ENCODE results near the gene CTDSPL.
A peak's percentile ranks its signal among the peaks of the same experiment; 100 is the strongest.

CTDSPL gene

GRCh38 chr3:37946531-37946889 is 84.8 kb downstream of the CTDSPL start:
- Histone ChIP-seq H3K36me3 (ENCODE audit: low read depth) (peaks cover 21% of the 10 kb centered on the region), H3K9me3 (ENCODE audit: severe bottlenecking) (no peaks in the 10 kb centered on the region), H3K27me3 (ENCODE audit: insufficient read depth, poor library complexity, severe bottlenecking) (no peaks in the 10 kb centered on the region), H3K4me1 (ENCODE audit: insufficient read depth, poor library complexity, severe bottlenecking) (peaks cover 28% of the 10 kb centered on the region), H3K27ac (ENCODE audit: poor library complexity, severe bottlenecking) (peak overlapping the region; percentile 92), H3K4me3 (ENCODE audit: severe bottlenecking) (no peak overlapping the region)
- no peak for ATAC-seq (ENCODE audit: low read depth)
- TF ChIP-seq CTCF (IDR thresholded peaks at IDR 0.05; ENCODE audit: poor library complexity, severe bottlenecking) = no peak
- no peak for DNase-seq (ENCODE audit: low spot score)

- DNase-seq (ENCODE audit: low spot score) = no peak
- H3K4me1 ChIP-seq (ENCODE audit: insufficient read depth, poor library complexity, severe bottlenecking) = peaks cover 18% of the 10 kb centered on the region
- no peak overlapping the region for H3K27ac ChIP-seq (ENCODE audit: poor library complexity, severe bottlenecking)
- ATAC-seq (ENCODE audit: low read depth) = no peak
- peaks cover 23% of the 10 kb centered on the region for H3K36me3 ChIP-seq (ENCODE audit: low read depth)
- TF ChIP-seq CTCF (IDR thresholded peaks at IDR 0.05; ENCODE audit: poor library complexity, severe bottlenecking) = no peak
- no peaks in the 10 kb centered on the region for H3K9me3 ChIP-seq (ENCODE audit: severe bottlenecking)
- H3K27me3 ChIP-seq (ENCODE audit: insufficient read depth, poor library complexity, severe bottlenecking) = no peaks in the 10 kb centered on the region
- H3K4me3 ChIP-seq (ENCODE audit: severe bottlenecking) = no peak overlapping the region
Observed at GRCh38 chr3:37949866-37950265, 88.2 kb downstream of the CTDSPL start.

- H3K36me3 ChIP-seq (ENCODE audit: low read depth) = peaks cover 18% of the 10 kb centered on the region
Observed at GRCh38 chr3:37952564-37952963, 90.9 kb downstream of the CTDSPL start.

GRCh38 chr3:37953226-37953625 is 91.5 kb downstream of the CTDSPL start:
- H3K27me3 ChIP-seq (ENCODE audit: insufficient read depth, poor library complexity, severe bottlenecking) = no peaks in the 10 kb centered on the region
- peaks cover 11% of the 10 kb centered on the region for H3K36me3 ChIP-seq (ENCODE audit: low read depth)
- DNase-seq (ENCODE audit: low spot score) (no peak), ATAC-seq (ENCODE audit: low read depth) (no peak)
- no peaks in the 10 kb centered on the region for H3K9me3 ChIP-seq (ENCODE audit: severe bottlenecking)
- TF ChIP-seq CTCF (IDR thresholded peaks at IDR 0.05; ENCODE audit: poor library complexity, severe bottlenecking) = no peak
- no peak overlapping the region for H3K27ac ChIP-seq (ENCODE audit: poor library complexity, severe bottlenecking)
- H3K4me3 ChIP-seq (ENCODE audit: severe bottlenecking) = no peak overlapping the region
- H3K4me1 ChIP-seq (ENCODE audit: insufficient read depth, poor library complexity, severe bottlenecking) = no peaks in the 10 kb centered on the region

More at GRCh38 chr3:37952564-37952963, 90.9 kb downstream of the CTDSPL start:
- no peak overlapping the region for H3K4me3 ChIP-seq (ENCODE audit: severe bottlenecking)
- no peaks in the 10 kb centered on the region for H3K9me3 ChIP-seq (ENCODE audit: severe bottlenecking)
- DNase-seq (ENCODE audit: low spot score) (no peak), ATAC-seq (ENCODE audit: low read depth) (no peak)
- no peaks in the 10 kb centered on the region for H3K4me1 ChIP-seq (ENCODE audit: insufficient read depth, poor library complexity, severe bottlenecking)
- no peak for TF ChIP-seq CTCF (IDR thresholded peaks at IDR 0.05; ENCODE audit: poor library complexity, severe bottlenecking)
- no peak overlapping the region for H3K27ac ChIP-seq (ENCODE audit: poor library complexity, severe bottlenecking)
- H3K27me3 ChIP-seq (ENCODE audit: insufficient read depth, poor library complexity, severe bottlenecking) = no peaks in the 10 kb centered on the region

- ATAC-seq (ENCODE audit: low read depth) (no peak), DNase-seq (ENCODE audit: low spot score) (no peak)
- H3K27ac ChIP-seq (ENCODE audit: poor library complexity, severe bottlenecking) = no peak overlapping the region
- TF ChIP-seq CTCF (IDR thresholded peaks at IDR 0.05; ENCODE audit: poor library complexity, severe bottlenecking) = no peak
- H3K4me1 ChIP-seq (ENCODE audit: insufficient read depth, poor library complexity, severe bottlenecking) = no peaks in the 10 kb centered on the region
- H3K27me3 ChIP-seq (ENCODE audit: insufficient read depth, poor library complexity, severe bottlenecking) = no peaks in the 10 kb centered on the region
- H3K9me3 ChIP-seq (ENCODE audit: severe bottlenecking) = no peaks in the 10 kb centered on the region
- H3K4me3 ChIP-seq (ENCODE audit: severe bottlenecking) = no peak overlapping the region
- H3K36me3 ChIP-seq (ENCODE audit: low read depth) = peaks cover 8% of the 10 kb centered on the region
Observed at GRCh38 chr3:37953707-37954394, 92.2 kb downstream of the CTDSPL start.
